Neural cell (in vitro differentiated cells): ENCODE data around the gene CNOT2. TPM values are rescaled to one million over a fixed set of nuclear protein-coding genes. Genes with fewer than 3 reads are reported as not detected.

Experiments used
- H2AFZ ChIP-seq: fragments of 200-600, 300-800 bp; sonication (generic), shearing (Covaris generic); 2 replicates; pipeline ENCODE4 v1.6.0; 2014; ENCODE audit warnings: low read depth, mild to moderate bottlenecking, antibody characterized with exemption, low read length, moderate library complexity
- H3F3A ChIP-seq: fragments of 200-600 bp; shearing (Covaris generic); 2 replicates; pipeline ENCODE4 v1.6.1; 2016; ENCODE audit warnings: mild to moderate bottlenecking, moderate library complexity, mixed read lengths, antibody characterized with exemption, low read length; ENCODE audit not compliant: insufficient read depth, poor library complexity, severe bottlenecking
- H3K27ac ChIP-seq: fragments of 200-600, 300-800 bp; sonication (generic), shearing (Covaris generic); 2 replicates; pipeline ENCODE4 v1.5.1; 2014; ENCODE audit warnings: mild to moderate bottlenecking, low read length, moderate library complexity
- H3K27me3 ChIP-seq: fragments of 300-800, 200-600 bp; sonication (generic), shearing (Covaris generic); 2 replicates; pipeline ENCODE4 v1.6.0; 2014; ENCODE audit warnings: mild to moderate bottlenecking, low read depth, low read length, moderate library complexity; ENCODE audit not compliant: insufficient read depth
- H3K36me3 ChIP-seq: fragments of 300-800, 200-600 bp; sonication (generic), shearing (Covaris generic); 2 replicates; pipeline ENCODE4 v1.5.1; 2014; ENCODE audit warnings: mild to moderate bottlenecking, antibody characterized with exemption, low read length, moderate library complexity; ENCODE audit not compliant: insufficient read depth
- H3K4me2 ChIP-seq: fragments of 300-800, 200-600 bp; sonication (generic), shearing (Covaris generic); 2 replicates; pipeline ENCODE4 v1.6.0; 2014; ENCODE audit warnings: mild to moderate bottlenecking, low read length
- H3K4me3 ChIP-seq: fragments of 300-800, 200-600 bp; sonication (generic), shearing (Covaris generic); 2 replicates; pipeline ENCODE4 v1.5.1; 2014; ENCODE audit warnings: mild to moderate bottlenecking, low read length, moderate library complexity
- H3K79me2 ChIP-seq: fragments of 200-600 bp; shearing (Covaris generic); replicated peaks from 2 replicates; pipeline ENCODE4 v1.6.0; 2014; ENCODE audit warnings: mild to moderate bottlenecking, low read length, moderate library complexity; ENCODE audit not compliant: insufficient read depth
- H3K9ac ChIP-seq: fragments of 300-800, 200-600 bp; sonication (generic), shearing (Covaris generic); 2 replicates; pipeline ENCODE4 v1.6.1; 2016; ENCODE audit warnings: mild to moderate bottlenecking, low read length, mixed read lengths
- H3K9me2 ChIP-seq: fragments of 200-600 bp; shearing (Covaris generic); 2 replicates; pipeline ENCODE4 v1.6.1; 2016; ENCODE audit warnings: mild to moderate bottlenecking, low read length, mixed read lengths; ENCODE audit not compliant: insufficient read depth
- H3K9me3 ChIP-seq: fragments of 200-600, 300-800 bp; sonication (generic), shearing (Covaris generic); 2 replicates; pipeline ENCODE4 v1.6.1; 2016; ENCODE audit warnings: mild to moderate bottlenecking, mixed run types, low read length, moderate library complexity, mixed read lengths
- H4K20me1 ChIP-seq: fragments of 200-600 bp; shearing (Covaris generic); 2 replicates; pipeline ENCODE4 v1.6.1; 2016; ENCODE audit warnings: mild to moderate bottlenecking, mixed run types; ENCODE audit not compliant: insufficient read depth
- CTCF ChIP-seq: fragments of 450-650 bp; IDR thresholded peaks from 2 replicates; pipeline ENCODE4 v1.5.1; 2014; ENCODE audit warnings: antibody characterized with exemption, mild to moderate bottlenecking, moderate library complexity; ENCODE audit not compliant: poor library complexity, severe bottlenecking
- EP300 ChIP-seq: fragments of 450-650 bp; conservative IDR thresholded peaks from 2 replicates; pipeline ENCODE4 v1.6.1; 2014; ENCODE audit warnings: antibody characterized with exemption, mild to moderate bottlenecking, moderate library complexity; ENCODE audit not compliant: poor library complexity, severe bottlenecking
- EZH2 ChIP-seq: fragments of 200-600, 300-800 bp; shearing (Covaris generic), sonication (generic); IDR thresholded peaks from 2 replicates; pipeline ENCODE4 v1.6.1; 2014; ENCODE audit warnings: antibody characterized with exemption, low read length, borderline replicate concordance, mild to moderate bottlenecking; ENCODE audit not compliant: insufficient read depth, poor library complexity, severe bottlenecking
- MXI1 ChIP-seq: fragments of 450-650 bp; conservative IDR thresholded peaks from 2 replicates; pipeline ENCODE4 v1.6.1; 2014; ENCODE audit warnings: antibody characterized with exemption, mild to moderate bottlenecking; ENCODE audit not compliant: poor library complexity, severe bottlenecking
- POLR2AphosphoS5 ChIP-seq: IDR thresholded peaks from 2 replicates; pipeline ENCODE4 v1.6.1; 2012
- RAD21 ChIP-seq: fragments of 450-650 bp; conservative IDR thresholded peaks from 2 replicates; pipeline ENCODE4 v1.6.1; 2014; ENCODE audit warnings: antibody characterized with exemption, mild to moderate bottlenecking, moderate library complexity
- REST ChIP-seq: IDR thresholded peaks from 2 replicates; pipeline ENCODE4 v1.6.1; 2012; ENCODE audit warnings: borderline replicate concordance
- SMC3 ChIP-seq: fragments of 450-650 bp; conservative IDR thresholded peaks from 2 replicates; pipeline ENCODE4 v1.6.1; 2014; ENCODE audit warnings: antibody characterized with exemption, mild to moderate bottlenecking, moderate library complexity; ENCODE audit not compliant: poor library complexity
- TAF1 ChIP-seq: IDR thresholded peaks from 2 replicates; pipeline ENCODE4 v1.6.1; 2012; ENCODE audit warnings: low read depth
- polyA plus RNA-seq: library from polyadenylated mRNA; depleted of rRNA; stranded (reverse); fragments of >200 nt; gene quantifications from 2 replicates; pipeline ENCODE4 v1.2.3, GENCODE V29; 2014

The CNOT2 gene
- polyA plus RNA-seq, 1 donor from 2014 or later: 158 TPM

GRCh38 chr12:70364695-70365397, 121.6 kb downstream of the CNOT2 start:
- H2AFZ ChIP-seq: no peak overlapping the region
- H3K27ac ChIP-seq: no peak overlapping the region
- TF ChIP-seq POLR2AphosphoS5 (no peak), EP300 (no peak), CTCF (no peak), EZH2 (no peak), SMC3 (no peak), RAD21 (no peak), MXI1 (no peak), TAF1 (no peak), REST (no peak)
- H3K9me3 ChIP-seq: no peaks in the 10 kb centered on the region
- no peaks in the 10 kb centered on the region for H4K20me1 ChIP-seq
- H3K36me3 ChIP-seq: no peaks in the 10 kb centered on the region
- H3K9me2 ChIP-seq: no peaks in the 10 kb centered on the region
- peaks cover 15% of the 10 kb centered on the region for H3K27me3 ChIP-seq
- H3K4me3 ChIP-seq: peak overlapping the region; percentile 74
- no peaks in the 10 kb centered on the region for H3F3A ChIP-seq
- peaks cover 27% of the 10 kb centered on the region for H3K79me2 ChIP-seq
- no peak overlapping the region for H3K4me2 ChIP-seq
- no peak overlapping the region for H3K9ac ChIP-seq

GRCh38 chr12:70365398-70365647, 122.1 kb downstream of the CNOT2 start:
- Histone ChIP-seq H3K27me3 (peaks cover 15% of the 10 kb centered on the region), H3K4me2 (peak overlapping the region; percentile 59), H3K36me3 (no peaks in the 10 kb centered on the region), H3F3A (no peaks in the 10 kb centered on the region), H2AFZ (no peak overlapping the region), H3K79me2 (peaks cover 30% of the 10 kb centered on the region), H3K9ac (peak overlapping the region; percentile 83), H3K4me3 (peak overlapping the region; percentile 74), H3K9me2 (no peaks in the 10 kb centered on the region), H3K9me3 (no peaks in the 10 kb centered on the region), H3K27ac (no peak overlapping the region), H4K20me1 (no peaks in the 10 kb centered on the region)
- no peak for TF ChIP-seq SMC3
- no peak for TF ChIP-seq REST
- no peak for TF ChIP-seq TAF1
- no peak for TF ChIP-seq RAD21
- TF ChIP-seq CTCF: no peak
- no peak for TF ChIP-seq MXI1
- TF ChIP-seq EZH2: no peak
- TF ChIP-seq POLR2AphosphoS5: no peak
- no peak for TF ChIP-seq EP300
